AG09319 (cell line): ENCODE measurements around the gene RAP2A.

Experiments
- DNase-seq: peaks from one replicate; pipeline ENCODE4 v3.0.0-alpha.2; 2010; ENCODE audit warnings: low read depth; ENCODE audit errors: extremely low read depth
- CTCF ChIP-seq: IDR thresholded peaks from 2 replicates; pipeline ENCODE4 v1.5.1; 2011; ENCODE audit warnings: low read depth, mild to moderate bottlenecking, inconsistent platforms, low read length, moderate library complexity

Gene RAP2A

GRCh38 chr13:97437729-97438128 lies 3.8 kb downstream of the RAP2A start:
- no peak for TF ChIP-seq CTCF
- no peak for DNase-seq

GRCh38 chr13:97438856-97439595 lies 5.1 kb downstream of the RAP2A start:
- TF ChIP-seq CTCF = no peak
- DNase-seq = no peak

- TF ChIP-seq CTCF = no peak
Measured at GRCh38 chr13:97440598-97441170, 6.7 kb downstream of the RAP2A start.

GRCh38 chr13:97441368-97441767 lies 7.4 kb downstream of the RAP2A start:
- DNase-seq = no peak
- TF ChIP-seq CTCF = no peak

More at GRCh38 chr13:97440598-97441170, 6.7 kb downstream of the RAP2A start:
- DNase-seq = no peak

GRCh38 chr13:97445522-97446187 lies 11.7 kb downstream of the RAP2A start:
- no peak for TF ChIP-seq CTCF
- no peak for DNase-seq

GRCh38 chr13:97446448-97446847 lies 12.5 kb downstream of the RAP2A start:
- TF ChIP-seq CTCF = no peak
- DNase-seq = no peak
